Esophagus squamous epithelium (tissue), 5 donors: ENCODE data around the gene TBX4. TPM values are rescaled to one million over a fixed set of nuclear protein-coding genes. Genes with fewer than 3 reads are reported as not detected.

Source experiments
- DNase-seq: peaks from one replicate; lab custom pipeline; 2025; lab: John Stamatoyannopoulos, UW
- H3K27ac ChIP-seq, 4 donors: fragments of 200-600 bp; sonication (generic); one replicate each; pipeline ENCODE4 v1.5.1; 2016 to 2019; ENCODE audit warnings: mild to moderate bottlenecking in 1 of 4
- H3K27me3 ChIP-seq, 4 donors: fragments of 200-600 bp; sonication (generic); 1 replicate in 3 of 4; 2 replicates in 1 of 4; pipeline versions ENCODE4 v1.5.1 to v1.6.0; 2017 to 2021; ENCODE audit warnings: antibody characterized with exemption in 1 of 4
- H3K36me3 ChIP-seq, 3 donors: fragments of 200-600 bp; sonication (generic); one replicate each; pipeline ENCODE4 v1.5.1; 2016 to 2019
- H3K4me1 ChIP-seq, 3 donors: fragments of 200-600 bp; sonication (generic); one replicate each; pipeline ENCODE4 v1.5.1; 2017 to 2019
- H3K4me3 ChIP-seq, 4 donors: fragments of 200-600 bp; sonication (generic); 1 replicate in 3 of 4; 2 replicates in 1 of 4; pipeline ENCODE4 v1.5.1; 2016 to 2019; ENCODE audit warnings: mild to moderate bottlenecking in 2 of 4, moderate library complexity in 1 of 4
- H3K9me3 ChIP-seq, 3 donors: fragments of 200-600 bp; sonication (generic); one replicate each; pipeline ENCODE4 v1.5.1; 2016 to 2019
- CTCF ChIP-seq, 6 experiments: fragments of 450-650 bp in 4 of 6; fragments of 200-600 bp in 2 of 6; sonication (generic) in 2 of 6; IDR thresholded peaks; one replicate each; pipeline ENCODE4 v1.5.1; 2016 to 2019; ENCODE audit warnings: antibody characterized with exemption in 6 of 6, mild to moderate bottlenecking in 4 of 6, moderate library complexity in 4 of 6
- POLR2A ChIP-seq, 4 donors: fragments of 450-650 bp; IDR thresholded peaks; one replicate each; pipeline ENCODE4 v1.6.1; 2017; ENCODE audit warnings: antibody characterized with exemption in 4 of 4, mild to moderate bottlenecking in 4 of 4, moderate library complexity in 3 of 4
- WGBS, 2 donors: methylation state at CpG; one replicate each; pipeline ENCODE4 v1.1.5; 2018; 5-methylcytosine and 5-hydroxymethylcytosine counted together
- intact Hi-C: fragments of 100-400 bp; cut with DNase I; formaldehyde crosslinking; loops from one replicate; pipeline ENCODE4 v1.15.0; 2022
- total RNA-seq, 4 donors: library from RNA; depleted of rRNA; stranded (reverse); fragments of >200 nt; gene quantifications; one replicate each; pipeline ENCODE4 v1.1.0, GENCODE V29; 2016
- donor health status: DM: yes; HTN: yes; CAD: no.

TBX4 gene
- total RNA-seq, 4 donors from 2014 or later, result not detected

- TF ChIP-seq POLR2A (IDR thresholded peaks at IDR 0.05) (no peak), CTCF (IDR thresholded peaks at IDR 0.05) (no peak)
- no peak overlapping the region for H3K4me3 ChIP-seq
- WGBS, 2 donors, result 33% methylated on average over 1 of the region's 5 CpGs; no CpG with 5 or more reads in 1 of the 2 donors
- H3K27ac ChIP-seq, result no peak overlapping the region
- H3K27me3 ChIP-seq, result peaks cover 0 to 64% (median 0%) of the 10 kb centered on the region in 4 donors
- intact Hi-C loops, result no loop called here
- H3K36me3 ChIP-seq, result no peaks in the 10 kb centered on the region
- H3K4me1 ChIP-seq, result peaks cover 0 to 1% (median 0%) of the 10 kb centered on the region in 3 donors
- H3K9me3 ChIP-seq, result no peaks in the 10 kb centered on the region
- no peak for DNase-seq
These were observed 28.2 kb downstream of the TBX4 start for GRCh38 chr17:61480414-61480807.

- H3K36me3 ChIP-seq, result no peaks in the 10 kb centered on the region
- H3K27ac ChIP-seq, result no peak overlapping the region
- intact Hi-C loops, result no loop called here
- DNase-seq, result no peak
- H3K4me3 ChIP-seq, result no peak overlapping the region
- H3K9me3 ChIP-seq, result no peaks in the 10 kb centered on the region
- TF ChIP-seq CTCF (IDR thresholded peaks at IDR 0.05), result no peak
- no peak for TF ChIP-seq POLR2A (IDR thresholded peaks at IDR 0.05)
- 85 to 95% methylated on average over 4 to 5 of the region's 5 CpGs for WGBS, 2 donors
- H3K4me1 ChIP-seq, result no peaks in the 10 kb centered on the region
- peaks cover 0 to 65% (median 0%) of the 10 kb centered on the region in 4 donors for H3K27me3 ChIP-seq
These were observed 29.2 kb downstream of the TBX4 start for GRCh38 chr17:61481421-61481820.

GRCh38 chr17:61482467-61482866, 30.2 kb downstream of the TBX4 start:
- intact Hi-C loops, result no loop called here
- no peak for DNase-seq
- H3K27me3 ChIP-seq, result peaks cover 0 to 65% (median 0%) of the 10 kb centered on the region in 4 donors
- TF ChIP-seq CTCF (IDR thresholded peaks at IDR 0.05), result no peak
- H3K4me3 ChIP-seq, result no peak overlapping the region
- H3K4me1 ChIP-seq, result no peaks in the 10 kb centered on the region
- no peaks in the 10 kb centered on the region for H3K9me3 ChIP-seq
- no peak overlapping the region for H3K27ac ChIP-seq
- 88 to 100% methylated on average over 2 to 7 of the region's 8 CpGs for WGBS, 2 donors
- no peaks in the 10 kb centered on the region for H3K36me3 ChIP-seq

GRCh38 chr17:61483778-61484116, 31.5 kb downstream of the TBX4 start:
- no peaks in the 10 kb centered on the region for H3K4me1 ChIP-seq
- intact Hi-C loops, result no loop called here
- peaks cover 0 to 66% (median 0%) of the 10 kb centered on the region in 4 donors for H3K27me3 ChIP-seq
- no peak overlapping the region for H3K4me3 ChIP-seq
- no peaks in the 10 kb centered on the region for H3K36me3 ChIP-seq
- TF ChIP-seq POLR2A (IDR thresholded peaks at IDR 0.05) (no peak), CTCF (IDR thresholded peaks at IDR 0.05) (no peak)
- no peak overlapping the region for H3K27ac ChIP-seq
- H3K9me3 ChIP-seq, result no peaks in the 10 kb centered on the region
- DNase-seq, result no peak
- WGBS, 2 donors, result 40 to 64% methylated on average over 2 of the region's 2 CpGs

GRCh38 chr17:61484174-61484573, 32.0 kb downstream of the TBX4 start:
- no peak for TF ChIP-seq CTCF (IDR thresholded peaks at IDR 0.05)
- no peak for TF ChIP-seq POLR2A (IDR thresholded peaks at IDR 0.05)
- Histone ChIP-seq H3K9me3 (no peaks in the 10 kb centered on the region), H3K4me3 (no peak overlapping the region), H3K36me3 (no peaks in the 10 kb centered on the region), H3K4me1 (peaks cover 0 to under 1% (median 0%) of the 10 kb centered on the region in 3 donors), H3K27ac (no peak overlapping the region), H3K27me3 (peaks cover 0 to 62% (median 0%) of the 10 kb centered on the region in 4 donors)
- intact Hi-C loops, result no loop called here
- no peak for DNase-seq
- WGBS, 2 donors, result 95 to 98% methylated on average over 5 of the region's 5 CpGs
